ENCODE data around the gene MROH7.

DNA sequence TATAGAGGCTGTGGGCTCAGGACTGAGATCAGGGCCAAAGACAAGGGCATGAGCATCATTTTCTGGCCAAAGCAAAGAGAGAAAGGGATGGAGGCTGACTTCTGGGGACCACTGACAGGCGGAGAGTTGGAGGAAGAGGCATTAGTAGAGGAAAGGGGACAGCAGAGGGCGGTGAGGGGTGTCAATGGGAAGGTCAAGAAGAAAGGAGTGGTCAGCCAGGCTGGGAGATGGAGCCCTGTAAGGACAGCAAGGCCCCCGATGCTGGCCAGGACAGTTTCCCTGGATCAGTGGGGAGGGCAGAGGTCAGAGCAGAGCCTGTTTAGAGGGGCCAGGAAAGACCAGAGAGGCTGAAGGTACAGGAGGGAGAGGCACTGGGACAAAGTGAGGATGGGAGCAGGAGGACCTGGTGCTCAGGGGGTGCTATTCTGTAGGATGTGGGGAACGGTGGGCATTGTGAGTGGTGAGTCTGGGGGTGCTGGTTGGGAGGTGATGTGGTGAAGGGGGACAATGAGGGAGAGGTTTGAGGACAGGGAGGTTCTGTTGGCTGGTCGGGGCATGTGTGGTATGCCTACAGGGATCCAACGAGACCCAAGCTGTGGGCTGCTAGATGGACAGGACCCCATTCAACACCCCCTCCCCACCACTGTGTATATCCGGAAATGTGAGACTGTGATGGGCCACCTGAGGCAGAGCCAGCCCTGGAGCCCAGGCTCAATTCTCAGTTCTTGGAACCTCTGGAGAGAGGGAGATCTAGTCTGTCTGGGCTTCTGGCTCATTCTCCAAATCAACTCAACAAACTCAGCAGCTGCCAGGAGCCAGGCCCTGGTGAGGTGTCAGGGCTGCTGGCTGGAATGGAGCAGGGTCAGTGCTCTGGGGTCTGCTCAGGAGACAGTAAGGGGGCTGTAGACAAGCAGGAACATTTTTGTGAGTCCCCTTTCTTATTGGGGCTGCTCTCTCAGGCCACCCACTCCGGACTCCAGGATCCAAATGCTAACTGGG is 16.8 kb upstream of the MROH7 start:
- TF ChIP-seq CTCF (IDR thresholded peaks at IDR 0.05) (no peak), POLR2A (IDR thresholded peaks at IDR 0.05) (no peak)
